GM23338 (cell line): ENCODE measurements around the gene SH2D4B. TPM values are rescaled to one million over a fixed set of nuclear protein-coding genes. Genes with fewer than 3 reads are reported as not detected.

Source experiments
- ATAC-seq: fragments of 200-7000 bp; cut with Tn5 transposase; 3 replicates; pipeline ENCODE4 v1.9.1; 2020
- DNase-seq: peaks from one replicate; pipeline ENCODE4 v3.0.0-alpha.2; 2015; ENCODE audit warnings: low spot score
- H2AFZ ChIP-seq: fragments of 200-600 bp; sonication (generic); 2 replicates; pipeline ENCODE4 v1.8.0; 2016; ENCODE audit warnings: antibody characterized with exemption, mild to moderate bottlenecking, moderate library complexity
- H3F3A ChIP-seq: fragments of 200-600 bp; sonication (generic); replicated peaks from 2 replicates; pipeline ENCODE4 v1.8.0; 2017; ENCODE audit warnings: antibody characterized with exemption, mixed run types, low read depth
- H3K27ac ChIP-seq: fragments of 200-600 bp; sonication (generic); 2 replicates; pipeline ENCODE4 v1.6.1; 2016; ENCODE audit warnings: low read depth
- H3K27me3 ChIP-seq: fragments of 200-600 bp; sonication (generic); 2 replicates; pipeline ENCODE4 v1.8.0; 2016; ENCODE audit warnings: mild to moderate bottlenecking, mixed run types, moderate library complexity; ENCODE audit not compliant: insufficient read depth
- H3K36me3 ChIP-seq: fragments of 200-600 bp; sonication (generic); 2 replicates; pipeline ENCODE4 v1.8.0; 2016; ENCODE audit warnings: mild to moderate bottlenecking; ENCODE audit not compliant: insufficient read depth
- H3K4me1 ChIP-seq: fragments of 200-600 bp; sonication (generic); 2 replicates; pipeline ENCODE4 v1.8.0; 2016; ENCODE audit warnings: mild to moderate bottlenecking, moderate library complexity; ENCODE audit not compliant: insufficient read depth
- H3K4me2 ChIP-seq: fragments of 200-600 bp; sonication (generic); 2 replicates; pipeline ENCODE4 v1.7.1; 2017; ENCODE audit warnings: mixed run types
- H3K4me3 ChIP-seq: fragments of 200-600 bp; sonication (generic); 2 replicates; pipeline ENCODE4 v1.6.1; 2016; ENCODE audit warnings: mixed run types
- H3K79me2 ChIP-seq: fragments of 200-600 bp; sonication (generic); replicated peaks from 2 replicates; pipeline ENCODE4 v1.8.0; 2017; ENCODE audit warnings: mild to moderate bottlenecking; ENCODE audit not compliant: insufficient read depth
- H3K9me2 ChIP-seq: fragments of 200-600 bp; sonication (generic); 2 replicates; pipeline ENCODE4 v1.8.0; 2017; ENCODE audit not compliant: insufficient read depth
- H4K20me1 ChIP-seq: fragments of 200-600 bp; sonication (generic); replicated peaks from 2 replicates; pipeline ENCODE4 v1.8.0; 2017; ENCODE audit warnings: mild to moderate bottlenecking; ENCODE audit not compliant: insufficient read depth
- H3K27ac Mint-ChIP-seq: 2 replicates; pipeline ENCODE4 v1.8.0; 2020; ENCODE audit warnings: inconsistent platforms, mild to moderate bottlenecking, moderate library complexity, mixed read lengths
- H3K27me3 Mint-ChIP-seq: 3 replicates; pipeline ENCODE4 v1.8.0; 2022; ENCODE audit warnings: low read depth, mild to moderate bottlenecking, moderate library complexity, mixed read lengths, inconsistent platforms; ENCODE audit not compliant: insufficient read depth, poor library complexity
- H3K36me3 Mint-ChIP-seq: 3 replicates; pipeline ENCODE4 v1.8.0; 2021; ENCODE audit warnings: low read depth, mild to moderate bottlenecking, inconsistent platforms, moderate library complexity, mixed read lengths
- H3K4me1 Mint-ChIP-seq: 3 replicates; pipeline ENCODE4 v1.8.0; 2020; ENCODE audit warnings: mild to moderate bottlenecking, inconsistent platforms, mixed read lengths
- H3K4me3 Mint-ChIP-seq: 3 replicates; pipeline ENCODE4 v1.8.0; 2021; ENCODE audit warnings: moderate library complexity, mild to moderate bottlenecking, inconsistent platforms, mixed read lengths
- H3K9me3 Mint-ChIP-seq: 3 replicates; pipeline ENCODE4 v1.8.0; 2020; ENCODE audit warnings: moderate library complexity, mild to moderate bottlenecking, inconsistent platforms, mixed read lengths
- polyA plus RNA-seq: library from polyadenylated mRNA; unstranded; fragments of >200 nt; fragmentation: Nextera tagmentation; extraction: Ambion mirVana; gene quantifications from 2 replicates; pipeline ENCODE4 v1.2.1, GENCODE V29; 2016
- total RNA-seq: library from RNA; depleted of rRNA; stranded (reverse); fragments of >200 nt; shearing (Covaris generic); gene quantifications from 2 replicates; pipeline ENCODE4 v1.2.3, GENCODE V29; 2014
- TF ChIP-seq, protein P1 (sequence below): fragments of 250-450 bp; sonication (Bioruptor Pico); IDR thresholded peaks from 2 replicates; pipeline ENCODE4 v1.5.0; 2020; ENCODE audit warnings: mild to moderate bottlenecking, moderate library complexity
- TF ChIP-seq, protein P2 (sequence below), 2 experiments: fragments of 200-600 bp in 1 of 2; sonication (generic) in 1 of 2; conservative IDR thresholded peaks; 2 replicates each; pipeline versions ENCODE4 v1.5.1 to v1.6.1; 2016 to 2017; ENCODE audit warnings: antibody characterized with exemption in 2 of 2, low read depth in 2 of 2, mild to moderate bottlenecking in 2 of 2, moderate library complexity in 1 of 2
- TF ChIP-seq, protein P3 (sequence below): IDR thresholded peaks from 2 replicates; pipeline ENCODE4 v1.6.1; 2016; ENCODE audit warnings: antibody characterized with exemption

SH2D4B gene
- total and polyA plus RNA-seq, 2 experiments from 2014 or later: 0.08 TPM; not detected in 1

DNA sequence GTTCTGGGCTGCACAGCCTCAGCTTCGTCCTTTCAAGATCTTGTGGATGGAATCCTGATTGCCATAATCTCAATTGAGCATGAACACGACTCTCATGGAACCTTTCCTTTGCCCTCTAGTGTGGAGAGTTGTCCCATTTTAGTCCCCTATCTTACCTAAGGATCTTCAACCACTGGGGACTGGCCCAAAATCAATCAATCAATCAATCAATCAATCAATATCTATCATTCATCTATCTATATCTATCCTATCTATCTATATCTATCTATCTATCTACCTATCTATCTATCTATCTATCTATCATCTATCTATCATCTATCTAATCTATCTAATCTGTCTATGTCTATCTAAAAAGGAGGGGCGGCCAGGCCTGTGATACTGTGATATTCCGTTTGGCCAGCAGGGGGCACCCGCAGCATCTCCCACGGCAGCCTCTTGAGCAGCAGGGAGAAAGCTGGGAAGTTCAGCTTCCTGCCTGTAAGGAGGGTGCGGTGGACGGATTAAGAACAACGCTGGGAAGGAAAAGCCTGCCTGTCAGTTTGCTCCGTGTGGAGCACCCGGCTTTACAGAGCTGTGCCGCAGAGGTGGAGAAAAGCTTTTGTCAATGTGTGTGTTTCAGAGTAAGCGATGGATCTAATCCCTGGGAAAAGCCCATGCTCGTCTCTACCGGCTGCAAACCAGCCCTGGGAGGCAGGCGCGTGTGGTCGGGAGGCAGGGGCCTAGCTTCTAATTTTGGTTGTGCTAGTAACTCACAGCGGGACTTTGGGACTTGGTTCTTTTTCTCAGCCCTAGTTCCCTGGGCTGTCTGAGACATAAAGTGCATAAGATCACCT, 124.9 kb downstream of the SH2D4B start:
- H4K20me1 ChIP-seq: no peaks in the 10 kb centered on the region
- Mint-ChIP-seq H3K9me3 (no peaks in the 10 kb centered on the region), H3K27me3 (peaks cover 15% of the 10 kb centered on the region), H3K27ac (peak overlapping the region; percentile 69; the same call in 1 of the 2 replicates), H3K4me1 (peaks cover 12% of the 10 kb centered on the region), H3K4me3 (peak overlapping the region; percentile 70), H3K36me3 (no peaks in the 10 kb centered on the region)
- no peaks in the 10 kb centered on the region for H3K27me3 ChIP-seq
- peak overlapping the region; percentile 34; the same call in 1 of the 2 replicates for H3K27ac ChIP-seq
- DNase-seq (peak; percentile 91), ATAC-seq (peak; percentile 90)
- H3K4me3 ChIP-seq: peak overlapping the region; percentile 45
- peak overlapping the region; percentile 65 for H3K4me2 ChIP-seq
- TF ChIP-seq, protein P1, sequence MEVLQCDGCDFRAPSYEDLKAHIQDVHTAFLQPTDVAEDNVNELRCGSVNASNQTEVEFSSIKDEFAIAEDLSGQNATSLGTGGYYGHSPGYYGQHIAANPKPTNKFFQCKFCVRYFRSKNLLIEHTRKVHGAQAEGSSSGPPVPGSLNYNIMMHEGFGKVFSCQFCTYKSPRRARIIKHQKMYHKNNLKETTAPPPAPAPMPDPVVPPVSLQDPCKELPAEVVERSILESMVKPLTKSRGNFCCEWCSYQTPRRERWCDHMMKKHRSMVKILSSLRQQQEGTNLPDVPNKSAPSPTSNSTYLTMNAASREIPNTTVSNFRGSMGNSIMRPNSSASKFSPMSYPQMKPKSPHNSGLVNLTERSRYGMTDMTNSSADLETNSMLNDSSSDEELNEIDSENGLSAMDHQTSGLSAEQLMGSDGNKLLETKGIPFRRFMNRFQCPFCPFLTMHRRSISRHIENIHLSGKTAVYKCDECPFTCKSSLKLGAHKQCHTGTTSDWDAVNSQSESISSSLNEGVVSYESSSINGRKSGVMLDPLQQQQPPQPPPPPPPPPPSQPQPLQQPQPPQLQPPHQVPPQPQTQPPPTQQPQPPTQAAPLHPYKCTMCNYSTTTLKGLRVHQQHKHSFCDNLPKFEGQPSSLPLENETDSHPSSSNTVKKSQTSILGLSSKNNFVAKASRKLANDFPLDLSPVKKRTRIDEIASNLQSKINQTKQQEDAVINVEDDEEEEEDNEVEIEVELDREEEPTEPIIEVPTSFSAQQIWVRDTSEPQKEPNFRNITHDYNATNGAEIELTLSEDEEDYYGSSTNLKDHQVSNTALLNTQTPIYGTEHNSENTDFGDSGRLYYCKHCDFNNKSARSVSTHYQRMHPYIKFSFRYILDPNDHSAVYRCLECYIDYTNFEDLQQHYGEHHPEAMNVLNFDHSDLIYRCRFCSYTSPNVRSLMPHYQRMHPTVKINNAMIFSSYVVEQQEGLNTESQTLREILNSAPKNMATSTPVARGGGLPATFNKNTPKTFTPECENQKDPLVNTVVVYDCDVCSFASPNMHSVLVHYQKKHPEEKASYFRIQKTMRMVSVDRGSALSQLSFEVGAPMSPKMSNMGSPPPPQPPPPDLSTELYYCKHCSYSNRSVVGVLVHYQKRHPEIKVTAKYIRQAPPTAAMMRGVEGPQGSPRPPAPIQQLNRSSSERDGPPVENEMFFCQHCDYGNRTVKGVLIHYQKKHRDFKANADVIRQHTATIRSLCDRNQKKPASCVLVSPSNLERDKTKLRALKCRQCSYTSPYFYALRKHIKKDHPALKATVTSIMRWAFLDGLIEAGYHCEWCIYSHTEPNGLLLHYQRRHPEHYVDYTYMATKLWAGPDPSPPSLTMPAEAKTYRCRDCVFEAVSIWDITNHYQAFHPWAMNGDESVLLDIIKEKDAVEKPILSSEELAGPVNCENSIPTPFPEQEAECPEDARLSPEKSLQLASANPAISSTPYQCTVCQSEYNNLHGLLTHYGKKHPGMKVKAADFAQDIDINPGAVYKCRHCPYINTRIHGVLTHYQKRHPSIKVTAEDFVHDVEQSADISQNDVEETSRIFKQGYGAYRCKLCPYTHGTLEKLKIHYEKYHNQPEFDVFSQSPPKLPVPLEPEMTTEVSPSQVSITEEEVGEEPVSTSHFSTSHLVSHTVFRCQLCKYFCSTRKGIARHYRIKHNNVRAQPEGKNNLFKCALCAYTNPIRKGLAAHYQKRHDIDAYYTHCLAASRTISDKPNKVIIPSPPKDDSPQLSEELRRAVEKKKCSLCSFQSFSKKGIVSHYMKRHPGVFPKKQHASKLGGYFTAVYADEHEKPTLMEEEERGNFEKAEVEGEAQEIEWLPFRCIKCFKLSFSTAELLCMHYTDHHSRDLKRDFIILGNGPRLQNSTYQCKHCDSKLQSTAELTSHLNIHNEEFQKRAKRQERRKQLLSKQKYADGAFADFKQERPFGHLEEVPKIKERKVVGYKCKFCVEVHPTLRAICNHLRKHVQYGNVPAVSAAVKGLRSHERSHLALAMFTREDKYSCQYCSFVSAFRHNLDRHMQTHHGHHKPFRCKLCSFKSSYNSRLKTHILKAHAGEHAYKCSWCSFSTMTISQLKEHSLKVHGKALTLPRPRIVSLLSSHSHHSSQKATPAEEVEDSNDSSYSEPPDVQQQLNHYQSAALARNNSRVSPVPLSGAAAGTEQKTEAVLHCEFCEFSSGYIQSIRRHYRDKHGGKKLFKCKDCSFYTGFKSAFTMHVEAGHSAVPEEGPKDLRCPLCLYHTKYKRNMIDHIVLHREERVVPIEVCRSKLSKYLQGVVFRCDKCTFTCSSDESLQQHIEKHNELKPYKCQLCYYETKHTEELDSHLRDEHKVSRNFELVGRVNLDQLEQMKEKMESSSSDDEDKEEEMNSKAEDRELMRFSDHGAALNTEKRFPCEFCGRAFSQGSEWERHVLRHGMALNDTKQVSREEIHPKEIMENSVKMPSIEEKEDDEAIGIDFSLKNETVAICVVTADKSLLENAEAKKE (CRISPR knock-in tag): no peak
- TF ChIP-seq, protein P2, sequence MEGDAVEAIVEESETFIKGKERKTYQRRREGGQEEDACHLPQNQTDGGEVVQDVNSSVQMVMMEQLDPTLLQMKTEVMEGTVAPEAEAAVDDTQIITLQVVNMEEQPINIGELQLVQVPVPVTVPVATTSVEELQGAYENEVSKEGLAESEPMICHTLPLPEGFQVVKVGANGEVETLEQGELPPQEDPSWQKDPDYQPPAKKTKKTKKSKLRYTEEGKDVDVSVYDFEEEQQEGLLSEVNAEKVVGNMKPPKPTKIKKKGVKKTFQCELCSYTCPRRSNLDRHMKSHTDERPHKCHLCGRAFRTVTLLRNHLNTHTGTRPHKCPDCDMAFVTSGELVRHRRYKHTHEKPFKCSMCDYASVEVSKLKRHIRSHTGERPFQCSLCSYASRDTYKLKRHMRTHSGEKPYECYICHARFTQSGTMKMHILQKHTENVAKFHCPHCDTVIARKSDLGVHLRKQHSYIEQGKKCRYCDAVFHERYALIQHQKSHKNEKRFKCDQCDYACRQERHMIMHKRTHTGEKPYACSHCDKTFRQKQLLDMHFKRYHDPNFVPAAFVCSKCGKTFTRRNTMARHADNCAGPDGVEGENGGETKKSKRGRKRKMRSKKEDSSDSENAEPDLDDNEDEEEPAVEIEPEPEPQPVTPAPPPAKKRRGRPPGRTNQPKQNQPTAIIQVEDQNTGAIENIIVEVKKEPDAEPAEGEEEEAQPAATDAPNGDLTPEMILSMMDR (conservative IDR thresholded peaks at IDR 0.05; ENCODE audit: low read depth in 2 of 2): peak; percentile 91 to 93
- TF ChIP-seq, protein P3, sequence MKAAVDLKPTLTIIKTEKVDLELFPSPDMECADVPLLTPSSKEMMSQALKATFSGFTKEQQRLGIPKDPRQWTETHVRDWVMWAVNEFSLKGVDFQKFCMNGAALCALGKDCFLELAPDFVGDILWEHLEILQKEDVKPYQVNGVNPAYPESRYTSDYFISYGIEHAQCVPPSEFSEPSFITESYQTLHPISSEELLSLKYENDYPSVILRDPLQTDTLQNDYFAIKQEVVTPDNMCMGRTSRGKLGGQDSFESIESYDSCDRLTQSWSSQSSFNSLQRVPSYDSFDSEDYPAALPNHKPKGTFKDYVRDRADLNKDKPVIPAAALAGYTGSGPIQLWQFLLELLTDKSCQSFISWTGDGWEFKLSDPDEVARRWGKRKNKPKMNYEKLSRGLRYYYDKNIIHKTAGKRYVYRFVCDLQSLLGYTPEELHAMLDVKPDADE: 0 out of 2 replicates have a peak, but pooled peaks have one; percentile 15
- H3F3A ChIP-seq: no peaks in the 10 kb centered on the region
- no peaks in the 10 kb centered on the region for H3K36me3 ChIP-seq
- no peaks in the 10 kb centered on the region for H3K9me2 ChIP-seq
- H3K79me2 ChIP-seq: no peaks in the 10 kb centered on the region
- peak overlapping the region; percentile 85; the same call in 1 of the 2 replicates for H2AFZ ChIP-seq
- peaks cover 16% of the 10 kb centered on the region for H3K4me1 ChIP-seq
